Measurements from ENCODE around the gene GLP1R. TPM values are rescaled to one million over a fixed set of nuclear protein-coding genes. Genes with fewer than 3 reads are reported as not detected.

The GLP1R gene
- polyA plus RNA-seq, 1 donor from 2014 or later = 0.06 TPM

DNA sequence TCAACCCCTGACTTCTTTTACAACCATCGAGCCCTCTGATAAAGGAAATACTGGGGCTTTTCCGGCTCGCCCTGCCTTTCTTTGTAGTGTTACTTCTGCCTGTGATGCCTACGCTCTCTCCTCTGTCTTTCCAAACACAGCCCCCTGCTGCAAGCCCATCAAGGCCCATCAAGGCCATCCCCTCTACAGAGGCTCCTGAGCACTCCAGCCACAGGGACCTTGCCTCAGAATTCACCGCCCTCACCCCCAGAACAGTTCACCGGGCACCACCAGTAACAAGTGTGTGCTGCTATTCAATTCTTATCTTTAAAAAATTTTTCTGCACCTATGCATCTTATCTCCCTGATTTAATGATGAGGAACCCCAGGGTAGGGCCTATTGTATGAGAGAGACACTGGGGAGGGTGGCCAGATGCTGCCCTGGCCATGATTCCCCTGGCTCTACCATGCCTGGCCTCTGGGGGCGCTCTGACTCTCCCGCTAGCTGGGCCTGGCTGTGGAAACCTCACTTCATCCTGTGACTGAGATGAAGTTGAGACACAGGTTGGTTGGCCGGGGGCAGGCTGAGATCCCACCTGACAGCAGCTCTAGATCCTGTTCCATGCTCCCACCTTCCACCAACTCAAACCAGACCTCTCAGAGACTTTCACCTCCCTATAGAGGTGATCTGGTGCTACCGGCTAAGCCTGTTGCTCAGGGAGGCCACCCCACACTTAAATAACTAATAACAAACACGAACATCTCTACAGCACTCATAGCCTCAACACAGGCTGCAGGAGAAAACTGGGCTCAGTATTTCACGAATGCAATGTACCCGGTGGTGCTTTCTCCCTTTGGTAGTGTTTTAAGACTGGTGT, 19.2 kb upstream of the GLP1R start:
- Histone ChIP-seq H3K9ac (ENCODE audit: low read length) (no peak overlapping the region), H3K79me2 (replicated peaks; ENCODE audit: insufficient read depth, low read length) (no peaks in the 10 kb centered on the region), H3K27me3 (ENCODE audit: insufficient read depth, low read depth, low read length) (no peaks in the 10 kb centered on the region), H3K9me2 (ENCODE audit: insufficient read depth, low read length) (no peaks in the 10 kb centered on the region), H3K9me3 (ENCODE audit: low read length) (no peaks in the 10 kb centered on the region), H2AFZ (ENCODE audit: low read depth, low read length) (no peak overlapping the region), H3K27ac (ENCODE audit: low read length) (no peak overlapping the region), H3K4me2 (ENCODE audit: low read length) (no peak overlapping the region), H3K4me3 (ENCODE audit: low read length) (no peak overlapping the region), H3K36me3 (ENCODE audit: insufficient read depth, low read length) (no peaks in the 10 kb centered on the region), H4K20me1 (ENCODE audit: insufficient read depth) (no peaks in the 10 kb centered on the region), H3F3A (ENCODE audit: insufficient read depth, low read length, poor library complexity, severe bottlenecking) (no peaks in the 10 kb centered on the region)
- TF ChIP-seq EP300 (conservative IDR thresholded peaks at IDR 0.05; ENCODE audit: poor library complexity, severe bottlenecking) (no peak), CTCF (IDR thresholded peaks at IDR 0.05; ENCODE audit: poor library complexity, severe bottlenecking) (peak; percentile 46)

DNA sequence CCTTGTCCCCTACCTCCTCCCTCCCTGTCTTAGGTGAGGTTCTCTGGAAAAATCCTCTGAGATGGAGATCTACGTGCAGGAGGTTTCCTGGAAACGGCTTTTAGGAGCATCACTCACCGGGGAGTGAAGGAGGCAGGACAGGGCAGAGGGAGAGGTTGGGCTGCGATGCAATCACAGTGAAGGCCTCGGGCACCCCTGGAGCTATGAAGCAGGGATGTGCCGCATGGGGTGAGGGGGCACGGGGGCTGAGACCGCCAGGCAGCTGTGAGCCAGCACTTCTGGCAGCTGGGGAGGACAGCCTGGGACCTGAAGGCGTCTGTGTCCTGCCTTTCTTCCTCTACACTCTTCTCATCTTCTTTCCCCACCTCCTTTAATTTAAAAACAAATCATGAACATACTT, 12.9 kb upstream of the GLP1R start:
- no peaks in the 10 kb centered on the region for H3K36me3 ChIP-seq (ENCODE audit: insufficient read depth, low read length)
- H3K9me3 ChIP-seq (ENCODE audit: low read length) = no peaks in the 10 kb centered on the region
- no peaks in the 10 kb centered on the region for H3K9me2 ChIP-seq (ENCODE audit: insufficient read depth, low read length)
- no peaks in the 10 kb centered on the region for H3K79me2 ChIP-seq (replicated peaks; ENCODE audit: insufficient read depth, low read length)
- H3K27me3 ChIP-seq (ENCODE audit: insufficient read depth, low read depth, low read length) = no peaks in the 10 kb centered on the region
- no peak overlapping the region for H3K27ac ChIP-seq (ENCODE audit: low read length)
- no peak overlapping the region for H3K4me3 ChIP-seq (ENCODE audit: low read length)
- H3F3A ChIP-seq (ENCODE audit: insufficient read depth, low read length, poor library complexity, severe bottlenecking) = no peaks in the 10 kb centered on the region
- no peak overlapping the region for H3K9ac ChIP-seq (ENCODE audit: low read length)
- no peak overlapping the region for H2AFZ ChIP-seq (ENCODE audit: low read depth, low read length)
- no peaks in the 10 kb centered on the region for H4K20me1 ChIP-seq (ENCODE audit: insufficient read depth)
- TF ChIP-seq POLR2AphosphoS5 (IDR thresholded peaks at IDR 0.05) (no peak), MXI1 (conservative IDR thresholded peaks at IDR 0.05; ENCODE audit: poor library complexity, severe bottlenecking) (no peak)
- H3K4me2 ChIP-seq (ENCODE audit: low read length) = no peak overlapping the region

DNA sequence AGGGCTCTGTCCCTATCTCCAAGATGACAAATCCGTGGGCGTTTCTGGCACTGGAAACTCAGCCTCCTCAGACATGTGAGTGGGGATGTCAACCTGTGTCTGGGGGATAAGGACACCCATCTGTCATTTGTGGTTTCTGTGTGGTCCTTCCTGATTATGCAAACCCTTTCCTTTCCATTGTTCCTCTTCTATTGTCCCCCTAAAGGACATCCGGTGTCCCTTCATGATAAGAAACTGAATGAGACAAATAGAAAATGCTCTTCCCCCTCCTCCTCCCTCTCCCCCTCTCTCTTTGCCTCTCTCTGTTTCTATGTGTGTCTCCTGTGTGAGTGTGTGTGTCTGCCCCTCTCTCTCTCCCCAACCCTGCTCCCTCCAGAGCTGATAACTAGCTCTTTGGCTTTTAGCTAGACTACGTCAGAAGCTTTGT, 11.5 kb upstream of the GLP1R start:
- Histone ChIP-seq H3K4me2 (ENCODE audit: low read length) (no peak overlapping the region), H2AFZ (ENCODE audit: low read depth, low read length) (no peak overlapping the region), H4K20me1 (ENCODE audit: insufficient read depth) (no peaks in the 10 kb centered on the region), H3K36me3 (ENCODE audit: insufficient read depth, low read length) (no peaks in the 10 kb centered on the region), H3F3A (ENCODE audit: insufficient read depth, low read length, poor library complexity, severe bottlenecking) (no peaks in the 10 kb centered on the region), H3K9me3 (ENCODE audit: low read length) (no peaks in the 10 kb centered on the region), H3K79me2 (replicated peaks; ENCODE audit: insufficient read depth, low read length) (no peaks in the 10 kb centered on the region), H3K9me2 (ENCODE audit: insufficient read depth, low read length) (no peaks in the 10 kb centered on the region), H3K9ac (ENCODE audit: low read length) (no peak overlapping the region), H3K4me3 (ENCODE audit: low read length) (no peak overlapping the region), H3K27ac (ENCODE audit: low read length) (no peak overlapping the region), H3K27me3 (ENCODE audit: insufficient read depth, low read depth, low read length) (no peaks in the 10 kb centered on the region)
- no peak for TF ChIP-seq POLR2AphosphoS5 (IDR thresholded peaks at IDR 0.05)
- no peak for TF ChIP-seq MXI1 (conservative IDR thresholded peaks at IDR 0.05; ENCODE audit: poor library complexity, severe bottlenecking)
- no peak for TF ChIP-seq SMC3 (conservative IDR thresholded peaks at IDR 0.05; ENCODE audit: poor library complexity)
- TF ChIP-seq EZH2 (IDR thresholded peaks at IDR 0.05; ENCODE audit: borderline replicate concordance, insufficient read depth, low read length, poor library complexity, severe bottlenecking) = no peak

DNA sequence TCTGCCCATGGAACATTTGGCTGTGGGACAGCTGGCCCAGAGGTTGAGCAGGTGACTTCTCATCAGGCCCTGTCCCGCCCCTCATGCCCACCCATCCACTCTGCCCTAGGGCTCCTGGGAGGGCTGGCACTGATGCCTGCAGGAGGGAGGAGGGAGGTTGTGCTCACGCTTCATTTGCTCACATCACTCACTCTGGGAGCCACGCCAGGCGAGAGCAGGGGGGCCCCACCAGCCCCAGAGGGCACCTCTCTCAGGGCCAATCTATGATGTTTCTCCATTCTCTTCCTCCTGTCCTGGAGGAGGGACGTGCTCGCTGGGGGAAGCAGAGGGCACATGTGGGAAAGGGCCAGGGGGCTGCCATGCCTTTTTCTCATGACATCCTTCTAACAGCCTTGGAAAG, 10.9 kb upstream of the GLP1R start:
- no peak overlapping the region for H3K9ac ChIP-seq (ENCODE audit: low read length)
- no peak overlapping the region for H3K4me2 ChIP-seq (ENCODE audit: low read length)
- no peaks in the 10 kb centered on the region for H3F3A ChIP-seq (ENCODE audit: insufficient read depth, low read length, poor library complexity, severe bottlenecking)
- H3K9me3 ChIP-seq (ENCODE audit: low read length) = no peaks in the 10 kb centered on the region
- TF ChIP-seq EP300 (conservative IDR thresholded peaks at IDR 0.05; ENCODE audit: poor library complexity, severe bottlenecking) (no peak), MXI1 (conservative IDR thresholded peaks at IDR 0.05; ENCODE audit: poor library complexity, severe bottlenecking) (no peak)
- H3K9me2 ChIP-seq (ENCODE audit: insufficient read depth, low read length) = no peaks in the 10 kb centered on the region
- H3K79me2 ChIP-seq (replicated peaks; ENCODE audit: insufficient read depth, low read length) = no peaks in the 10 kb centered on the region
- H3K36me3 ChIP-seq (ENCODE audit: insufficient read depth, low read length) = no peaks in the 10 kb centered on the region
- no peak overlapping the region for H3K27ac ChIP-seq (ENCODE audit: low read length)
- H4K20me1 ChIP-seq (ENCODE audit: insufficient read depth) = no peaks in the 10 kb centered on the region
- no peaks in the 10 kb centered on the region for H3K27me3 ChIP-seq (ENCODE audit: insufficient read depth, low read depth, low read length)
- H3K4me3 ChIP-seq (ENCODE audit: low read length) = no peak overlapping the region
- H2AFZ ChIP-seq (ENCODE audit: low read depth, low read length) = no peak overlapping the region

Measured in neural cell (in vitro differentiated cells).